ENCODE measurements around the gene SLC1A6.

- TF ChIP-seq CTCF (IDR thresholded peaks at IDR 0.05) (no peak), POLR2A (IDR thresholded peaks at IDR 0.05) (no peak)
Observed at GRCh38 chr19:14906711-14907110, 73.0 kb downstream of the SLC1A6 start.

Data from transverse colon (tissue), 3 donors.